ENCODE results near the gene AHNAK.
"Not testable (repeated sequence)": the region's sequence is repeated elsewhere in the genome, so short reads cannot be mapped to it uniquely, and the experiment has no call there.

Gene AHNAK

DNA sequence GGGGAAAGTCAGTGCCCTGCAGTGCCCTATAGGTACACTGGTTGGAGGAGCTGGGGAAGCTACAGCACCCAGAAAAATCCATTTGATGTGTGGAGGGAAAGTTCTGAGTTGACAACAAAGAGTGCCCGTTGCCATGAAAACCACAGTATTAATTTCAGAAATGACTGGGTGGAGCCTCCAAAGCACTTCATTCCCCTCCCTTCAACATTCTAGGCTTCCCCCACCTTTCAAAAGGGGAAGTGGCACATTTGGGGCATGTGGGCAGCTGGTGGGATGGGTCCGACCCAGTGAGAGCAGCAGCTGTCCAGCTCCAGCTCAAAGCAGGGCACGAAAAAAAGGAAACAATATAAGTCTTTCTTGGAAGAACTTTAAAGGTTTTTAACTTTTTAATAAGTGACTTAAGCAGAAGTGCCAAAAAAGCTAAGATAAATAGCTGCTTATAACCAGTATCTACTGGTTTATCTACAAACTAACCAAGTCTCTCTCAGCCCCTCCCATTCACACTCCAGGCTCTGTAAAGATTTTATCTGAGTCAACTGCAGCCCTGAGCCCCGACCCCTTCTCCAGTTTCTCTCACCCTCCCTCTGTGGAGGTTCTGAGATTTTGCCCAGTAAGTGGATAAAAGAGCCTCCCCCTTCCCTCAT, 9.0 kb upstream of the AHNAK start:
- Histone ChIP-seq H3K4me1 (ENCODE audit: control insufficient read depth, insufficient read depth, low read length) (peaks cover 58% of the 10 kb centered on the region), H3K4me3 (ENCODE audit: low read depth, low read length) (no peak overlapping the region), H3K9me3 (ENCODE audit: control insufficient read depth, insufficient read depth, low read length) (no peaks in the 10 kb centered on the region), H3K27me3 (ENCODE audit: control insufficient read depth, insufficient read depth, low read length) (peaks cover 5% of the 10 kb centered on the region), H3K36me3 (ENCODE audit: control insufficient read depth, insufficient read depth, low read length) (peaks cover 26% of the 10 kb centered on the region), H3K9ac (ENCODE audit: low read depth, low read length) (no peak overlapping the region)

DNA sequence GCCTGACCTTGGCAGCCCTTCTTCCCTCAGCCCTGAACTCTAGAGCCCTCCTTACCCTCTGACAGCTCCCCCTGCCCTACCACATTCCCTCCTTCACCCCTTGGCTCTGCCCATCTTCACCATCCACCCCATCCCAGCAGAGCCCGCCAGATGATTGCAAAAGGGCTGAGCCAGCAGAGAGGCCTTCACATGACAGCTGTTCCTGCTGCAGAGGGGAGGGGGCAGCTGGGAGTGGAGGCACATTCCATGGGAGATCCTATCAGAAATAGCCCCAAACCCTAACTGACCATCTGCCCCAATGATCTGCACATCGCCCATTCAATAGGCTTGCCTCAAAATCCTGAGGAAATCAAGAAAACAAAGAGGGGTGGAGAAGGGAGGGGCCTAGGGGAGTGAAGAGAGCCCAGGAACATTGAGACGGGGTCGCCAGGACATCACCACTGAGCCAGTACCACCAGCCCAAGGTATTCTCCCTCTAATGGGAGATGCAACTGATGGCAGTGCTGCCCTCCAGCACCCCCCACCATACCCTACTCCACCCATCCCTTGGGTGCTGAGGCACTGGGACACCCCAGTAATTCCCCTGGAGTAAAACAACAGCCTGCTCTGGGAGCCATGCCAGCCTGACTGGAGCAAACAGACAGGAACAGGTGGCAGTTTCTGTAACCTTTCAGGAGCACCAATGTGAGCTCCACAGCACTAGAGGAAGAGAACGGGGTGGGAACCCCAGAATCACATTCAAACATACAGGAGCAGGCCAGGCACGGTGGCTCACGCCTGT, 8.0 kb upstream of the AHNAK start:
- peaks cover 16% of the 10 kb centered on the region for H3K27me3 ChIP-seq (ENCODE audit: control insufficient read depth, insufficient read depth, low read length)
- H3K36me3 ChIP-seq (ENCODE audit: control insufficient read depth, insufficient read depth, low read length), result peaks cover 18% of the 10 kb centered on the region
- H3K4me1 ChIP-seq (ENCODE audit: control insufficient read depth, insufficient read depth, low read length), result peaks cover 50% of the 10 kb centered on the region
- no peak overlapping the region for H3K9ac ChIP-seq (ENCODE audit: low read depth, low read length)
- no peaks in the 10 kb centered on the region for H3K9me3 ChIP-seq (ENCODE audit: control insufficient read depth, insufficient read depth, low read length)
- no peak overlapping the region for H3K4me3 ChIP-seq (ENCODE audit: low read depth, low read length)

DNA sequence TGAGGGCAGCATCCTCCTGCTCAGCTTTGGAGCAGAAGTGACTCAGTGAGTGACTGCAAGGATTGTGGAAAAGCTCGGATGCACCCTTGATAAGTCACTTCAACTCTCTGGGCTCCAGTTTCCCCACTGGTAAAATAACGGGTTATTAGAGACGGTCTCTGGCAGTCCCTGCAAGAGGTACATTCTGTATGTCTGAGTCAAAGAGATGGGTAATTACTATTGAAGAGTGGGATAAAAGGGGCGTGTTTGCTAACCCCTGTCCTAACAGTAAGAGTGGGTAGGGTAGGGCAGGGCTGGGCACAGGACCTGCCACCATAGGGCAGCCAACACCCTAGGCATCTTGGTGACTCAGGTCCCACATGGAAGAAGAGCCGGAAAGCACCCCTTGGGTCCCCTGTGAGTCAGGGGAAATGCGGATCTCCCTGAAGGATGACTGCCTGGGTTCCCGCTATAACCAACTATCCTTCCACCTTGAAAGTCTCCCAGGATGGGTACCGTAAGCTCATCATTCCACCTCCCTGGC, 7.3 kb upstream of the AHNAK start:
- Histone ChIP-seq H3K9me3 (ENCODE audit: control insufficient read depth, insufficient read depth, low read length) (no peaks in the 10 kb centered on the region), H3K27me3 (ENCODE audit: control insufficient read depth, insufficient read depth, low read length) (peaks cover 22% of the 10 kb centered on the region), H3K4me1 (ENCODE audit: control insufficient read depth, insufficient read depth, low read length) (peaks cover 45% of the 10 kb centered on the region), H3K9ac (ENCODE audit: low read depth, low read length) (no peak overlapping the region), H3K36me3 (ENCODE audit: control insufficient read depth, insufficient read depth, low read length) (peaks cover 11% of the 10 kb centered on the region), H3K4me3 (ENCODE audit: low read depth, low read length) (peak overlapping the region; percentile 16)

DNA sequence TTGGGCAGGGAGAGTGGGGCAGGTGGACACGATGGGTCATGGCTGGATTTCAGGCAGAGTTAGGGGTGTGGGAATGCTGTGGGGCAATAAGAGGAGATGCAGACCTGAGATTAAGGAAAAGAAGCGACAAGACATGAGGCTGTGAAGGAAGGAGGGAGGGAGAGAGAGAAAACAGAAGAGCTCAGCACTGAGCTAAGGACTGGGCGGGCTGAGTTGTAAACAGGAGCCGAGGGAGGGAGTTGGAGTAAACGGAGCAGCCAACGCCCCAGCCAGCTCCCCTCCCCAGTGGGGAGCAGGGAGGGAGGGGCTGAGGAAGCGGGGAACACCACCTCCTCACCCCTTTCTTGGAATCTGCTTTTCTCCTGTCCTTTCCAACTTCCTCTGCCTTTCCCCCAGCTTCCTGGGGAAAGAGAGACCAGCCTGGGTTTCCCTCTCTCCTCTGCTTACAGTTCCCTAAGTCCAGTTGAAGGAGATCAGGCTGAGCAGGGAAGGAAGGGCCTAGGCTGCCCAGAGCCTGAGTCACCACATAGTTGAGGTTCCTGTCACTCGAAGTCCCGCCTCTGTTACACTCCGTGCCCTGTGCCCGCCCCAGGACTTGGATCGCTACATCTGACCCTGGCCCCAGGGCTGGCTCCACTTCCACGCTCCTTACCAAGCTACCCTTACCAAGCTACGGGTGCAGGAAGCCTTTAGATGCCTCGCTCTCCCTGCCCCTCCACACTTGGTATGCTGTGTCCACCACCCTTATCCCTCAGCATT, 6.7 kb upstream of the AHNAK start:
- Histone ChIP-seq H3K27me3 (ENCODE audit: control insufficient read depth, insufficient read depth, low read length) (peaks cover 28% of the 10 kb centered on the region), H3K4me3 (ENCODE audit: low read depth, low read length) (peak overlapping the region; percentile 37), H3K9me3 (ENCODE audit: control insufficient read depth, insufficient read depth, low read length) (no peaks in the 10 kb centered on the region), H3K36me3 (ENCODE audit: control insufficient read depth, insufficient read depth, low read length) (peaks cover 8% of the 10 kb centered on the region), H3K9ac (ENCODE audit: low read depth, low read length) (peak overlapping the region; percentile 2), H3K4me1 (ENCODE audit: control insufficient read depth, insufficient read depth, low read length) (peaks cover 45% of the 10 kb centered on the region)

DNA sequence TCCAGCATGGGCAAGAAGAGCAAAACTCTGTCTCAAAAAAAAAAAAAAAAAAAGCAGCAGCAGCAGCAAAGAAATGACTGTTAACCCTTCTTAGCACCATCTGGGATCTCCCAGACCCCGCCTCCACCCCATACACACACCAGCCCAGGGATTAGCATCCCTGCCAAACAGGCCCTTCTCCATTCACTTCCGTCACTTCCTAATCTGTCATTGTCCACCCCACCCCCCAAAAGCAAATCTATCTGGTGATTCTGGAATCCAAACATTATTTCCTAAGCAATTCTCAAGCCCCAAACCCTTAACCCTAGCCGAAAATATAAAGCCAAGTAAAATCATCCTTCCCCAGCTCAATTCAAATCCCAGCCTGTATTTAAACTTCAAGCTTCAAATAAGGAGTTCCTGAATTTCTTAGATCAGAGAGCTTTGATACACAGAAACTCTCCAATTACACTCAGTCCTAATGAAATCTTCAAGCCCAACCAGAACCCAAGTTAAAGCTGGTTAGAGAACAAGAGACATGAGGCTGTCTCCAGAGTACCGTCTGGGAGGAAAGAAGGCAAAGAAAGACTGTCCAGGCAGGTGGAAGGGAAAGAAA, 6.0 kb upstream of the AHNAK start:
- Histone ChIP-seq H3K9ac (ENCODE audit: low read depth, low read length) (no peak overlapping the region), H3K4me3 (ENCODE audit: low read depth, low read length) (peak overlapping the region; percentile 37), H3K36me3 (ENCODE audit: control insufficient read depth, insufficient read depth, low read length) (peaks cover 8% of the 10 kb centered on the region), H3K27me3 (ENCODE audit: control insufficient read depth, insufficient read depth, low read length) (peaks cover 35% of the 10 kb centered on the region), H3K9me3 (ENCODE audit: control insufficient read depth, insufficient read depth, low read length) (no peaks in the 10 kb centered on the region), H3K4me1 (ENCODE audit: control insufficient read depth, insufficient read depth, low read length) (peaks cover 47% of the 10 kb centered on the region)

DNA sequence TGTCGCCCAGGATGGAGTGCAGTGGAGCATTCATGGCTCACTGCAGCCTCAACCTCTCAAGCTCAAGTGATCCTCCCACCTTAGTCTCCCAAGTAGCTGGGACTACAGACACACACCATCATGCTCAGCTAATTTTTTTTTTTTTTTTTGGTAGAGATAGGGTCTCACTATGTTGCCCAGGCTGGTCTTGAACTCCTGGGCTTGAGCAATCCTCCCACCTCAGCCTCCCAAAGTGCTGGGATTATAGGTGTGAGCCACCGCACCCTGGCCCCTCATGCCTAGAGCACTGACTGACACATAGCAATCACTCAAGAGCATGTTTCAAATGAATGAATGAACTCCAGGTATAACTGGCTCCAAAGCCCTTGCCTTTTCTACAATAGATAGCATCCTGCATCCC, 3.9 kb upstream of the AHNAK start:
- not testable (repeated sequence) for H3K36me3 ChIP-seq (ENCODE audit: control insufficient read depth, insufficient read depth, low read length); H3K4me3 ChIP-seq (ENCODE audit: low read depth, low read length); H3K9me3 ChIP-seq (ENCODE audit: control insufficient read depth, insufficient read depth, low read length); H3K9ac ChIP-seq (ENCODE audit: low read depth, low read length)
- Histone ChIP-seq H3K27me3 (ENCODE audit: control insufficient read depth, insufficient read depth, low read length) (peaks cover 43% of the 10 kb centered on the region), H3K4me1 (ENCODE audit: control insufficient read depth, insufficient read depth, low read length) (peaks cover 32% of the 10 kb centered on the region)

DNA sequence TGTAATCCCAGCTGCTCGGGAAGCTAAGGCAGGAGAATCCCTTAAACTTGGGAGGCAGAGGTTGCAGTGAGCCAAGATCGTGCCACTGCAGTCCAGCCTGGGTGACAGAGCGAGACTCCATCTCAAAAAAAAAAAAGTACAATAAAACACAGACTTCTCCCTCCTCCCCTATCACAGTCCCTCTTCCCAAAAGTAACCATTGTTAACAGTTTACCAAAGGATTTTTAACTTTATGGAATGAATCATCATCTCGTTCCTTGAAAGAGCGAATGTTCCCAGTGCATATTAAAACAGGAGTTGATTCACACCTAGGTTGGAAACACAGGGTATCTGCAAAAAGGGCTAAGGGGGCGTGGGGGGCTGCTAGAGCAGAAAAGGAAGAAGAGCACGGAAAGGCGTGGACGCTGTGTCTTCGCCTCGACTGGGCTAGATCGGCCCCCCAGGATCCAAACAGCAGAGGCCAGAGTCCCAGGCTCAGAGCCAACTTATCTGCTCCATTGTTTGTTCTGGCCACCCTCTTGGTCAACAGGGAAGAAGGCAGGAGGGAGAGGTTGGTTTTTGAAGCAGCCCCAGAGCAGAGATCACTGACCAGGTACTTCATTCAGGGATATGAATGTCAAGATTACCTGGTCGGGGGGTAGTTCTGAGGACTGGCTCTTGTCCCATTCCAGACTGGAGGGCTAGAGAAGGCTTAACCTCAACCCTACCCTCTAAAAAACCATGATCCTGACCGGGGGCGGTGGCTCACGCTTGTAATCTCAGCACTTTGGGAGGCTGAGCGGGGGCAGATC, 2.1 kb upstream of the AHNAK start:
- peaks cover 60% of the 10 kb centered on the region for H3K27me3 ChIP-seq (ENCODE audit: control insufficient read depth, insufficient read depth, low read length)
- no peaks in the 10 kb centered on the region for H3K9me3 ChIP-seq (ENCODE audit: control insufficient read depth, insufficient read depth, low read length)
- no peaks in the 10 kb centered on the region for H3K36me3 ChIP-seq (ENCODE audit: control insufficient read depth, insufficient read depth, low read length)
- H3K4me1 ChIP-seq (ENCODE audit: control insufficient read depth, insufficient read depth, low read length), result peaks cover 27% of the 10 kb centered on the region
- no peak overlapping the region for H3K9ac ChIP-seq (ENCODE audit: low read depth, low read length)
- H3K4me3 ChIP-seq (ENCODE audit: low read depth, low read length), result no peak overlapping the region

DNA sequence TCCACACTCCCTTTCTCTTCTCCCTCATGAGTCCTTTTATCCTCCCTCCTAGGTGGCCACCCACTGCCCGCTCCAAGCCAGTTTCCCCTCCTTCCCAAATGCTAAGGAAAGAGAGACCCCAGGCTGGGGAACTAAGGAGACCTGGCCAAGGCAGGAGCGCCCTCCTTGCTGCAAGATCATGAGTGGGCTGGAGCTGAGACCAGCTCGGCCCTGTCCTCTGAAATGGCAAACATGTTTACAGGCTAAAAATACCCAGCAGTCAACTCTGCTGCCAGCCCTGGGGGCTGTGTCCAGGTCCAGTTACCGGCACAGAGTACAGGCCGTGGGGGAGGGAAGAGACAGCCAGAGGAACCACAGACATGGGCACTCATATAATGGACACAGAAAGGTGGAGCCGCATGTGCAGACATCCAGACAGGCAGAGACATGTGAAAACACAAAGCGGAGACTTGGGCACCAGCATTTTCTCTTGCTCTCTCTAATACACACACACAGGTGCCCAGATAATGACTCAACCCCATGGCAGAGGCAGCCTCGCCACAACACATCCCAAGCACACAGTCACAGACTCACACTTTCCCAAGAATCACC, 1.2 kb upstream of the AHNAK start:
- Histone ChIP-seq H3K9me3 (ENCODE audit: control insufficient read depth, insufficient read depth, low read length) (no peaks in the 10 kb centered on the region), H3K36me3 (ENCODE audit: control insufficient read depth, insufficient read depth, low read length) (no peaks in the 10 kb centered on the region), H3K4me3 (ENCODE audit: low read depth, low read length) (peak overlapping the region; percentile 73), H3K4me1 (ENCODE audit: control insufficient read depth, insufficient read depth, low read length) (peaks cover 25% of the 10 kb centered on the region), H3K27me3 (ENCODE audit: control insufficient read depth, insufficient read depth, low read length) (peaks cover 70% of the 10 kb centered on the region), H3K9ac (ENCODE audit: low read depth, low read length) (peak overlapping the region; percentile 8)

DNA sequence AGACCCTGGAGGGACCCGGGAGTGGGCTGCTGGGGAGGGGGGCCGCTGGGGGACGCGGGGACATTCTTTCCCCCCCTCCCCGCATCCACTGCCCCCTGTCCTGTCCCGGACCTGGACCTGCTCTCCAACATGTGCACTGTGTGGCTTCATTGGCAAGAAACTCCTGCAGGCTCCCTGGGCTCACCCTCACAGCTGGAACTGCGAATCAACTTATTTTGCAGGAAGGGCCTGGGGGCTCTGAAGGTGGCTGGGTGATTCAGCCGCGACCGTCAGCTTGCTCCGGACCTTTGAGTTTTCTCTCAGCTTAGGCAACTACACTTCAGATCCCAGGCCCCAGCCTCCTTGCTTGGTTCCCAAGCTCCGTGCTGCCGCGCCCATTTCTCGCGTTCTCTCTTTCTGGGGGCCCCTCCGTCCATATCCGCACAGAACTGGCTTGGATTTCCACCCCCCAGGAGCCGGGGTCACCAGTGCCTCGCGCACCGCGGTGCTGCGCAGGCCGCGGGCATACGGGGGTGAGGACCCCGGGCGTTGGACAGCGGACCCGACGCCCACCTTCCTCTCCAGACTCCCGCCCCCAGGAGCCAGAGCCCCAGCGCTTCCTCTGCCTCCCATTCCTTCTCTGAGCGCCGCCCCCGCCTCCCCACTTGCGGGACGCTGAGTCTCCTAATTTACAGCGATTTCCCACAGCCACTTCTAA, 471 bp upstream of the AHNAK start:
- no peaks in the 10 kb centered on the region for H3K36me3 ChIP-seq (ENCODE audit: control insufficient read depth, insufficient read depth, low read length)

DNA sequence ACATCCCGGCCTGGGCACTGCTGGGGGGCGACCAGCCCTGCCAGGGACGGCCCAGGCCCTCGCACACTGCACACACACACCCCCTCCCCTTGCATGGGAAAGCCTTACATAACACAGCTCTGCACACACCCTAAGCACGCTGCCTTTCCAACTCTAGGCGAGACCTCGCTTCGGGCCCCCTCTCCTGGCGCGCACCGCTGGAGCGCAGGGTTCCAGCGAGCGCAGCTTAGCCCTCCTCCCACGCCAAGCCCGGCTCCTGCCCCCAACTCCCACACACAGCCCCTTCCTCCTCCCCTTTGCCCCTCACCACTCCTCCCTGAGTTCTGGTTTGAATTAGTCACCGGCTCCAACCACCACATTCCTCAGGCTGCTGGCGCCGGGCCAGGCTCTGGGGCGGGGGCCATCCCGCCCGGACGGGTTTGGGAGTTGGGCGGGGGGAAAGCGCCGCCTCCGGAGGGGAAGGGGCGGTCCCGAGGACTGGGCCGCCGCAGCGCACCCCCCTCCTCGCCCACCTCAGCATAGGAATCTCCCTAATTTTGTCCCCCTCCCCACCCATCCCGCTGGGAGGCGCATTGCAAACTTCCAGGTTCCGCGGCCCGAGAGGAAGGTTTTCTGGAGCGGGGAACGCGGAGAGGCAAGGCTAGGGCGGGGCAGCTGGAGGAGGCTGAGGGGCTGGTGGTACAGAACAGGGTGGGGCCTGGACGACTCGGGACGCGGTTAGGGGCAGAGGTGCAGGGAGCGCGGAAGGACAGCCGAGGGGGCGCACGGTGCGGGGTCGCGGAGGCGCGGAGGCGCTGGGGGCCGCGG, 966 bp downstream of the AHNAK start:
- H3K9ac ChIP-seq (ENCODE audit: low read depth, low read length), result peak overlapping the region; percentile 54
- H3K27me3 ChIP-seq (ENCODE audit: control insufficient read depth, insufficient read depth, low read length), result peaks cover 70% of the 10 kb centered on the region
- no peaks in the 10 kb centered on the region for H3K9me3 ChIP-seq (ENCODE audit: control insufficient read depth, insufficient read depth, low read length)
- H3K4me1 ChIP-seq (ENCODE audit: control insufficient read depth, insufficient read depth, low read length), result peaks cover 17% of the 10 kb centered on the region
- H3K4me3 ChIP-seq (ENCODE audit: low read depth, low read length), result peak overlapping the region; percentile 73
- no peaks in the 10 kb centered on the region for H3K36me3 ChIP-seq (ENCODE audit: control insufficient read depth, insufficient read depth, low read length)

More for the DNA sequence above, 471 bp upstream of the AHNAK start:
- peaks cover 73% of the 10 kb centered on the region for H3K27me3 ChIP-seq (ENCODE audit: control insufficient read depth, insufficient read depth, low read length)
- H3K4me3 ChIP-seq (ENCODE audit: low read depth, low read length), result peak overlapping the region; percentile 73
- peaks cover 21% of the 10 kb centered on the region for H3K4me1 ChIP-seq (ENCODE audit: control insufficient read depth, insufficient read depth, low read length)
- H3K9me3 ChIP-seq (ENCODE audit: control insufficient read depth, insufficient read depth, low read length), result no peaks in the 10 kb centered on the region
- H3K9ac ChIP-seq (ENCODE audit: low read depth, low read length), result peak overlapping the region; percentile 1

All from iPS-15b (cell line).